ENCODE results near the gene SLX4IP.

The SLX4IP gene

GRCh38 chr20:10647471-10647870, 212.4 kb downstream of the SLX4IP start:
- H3K4me3 ChIP-seq (replicated peaks; ENCODE audit: low read depth, low read length), result no peak overlapping the region
- no peak for DNase-seq (ENCODE audit: extremely low read depth, low read depth)
- peak; percentile 59 for TF ChIP-seq CTCF (IDR thresholded peaks at IDR 0.05; ENCODE audit: low read depth, low read length, missing control alignments)

- no peak for DNase-seq (ENCODE audit: extremely low read depth, low read depth)
- TF ChIP-seq CTCF (IDR thresholded peaks at IDR 0.05; ENCODE audit: low read depth, low read length, missing control alignments), result no peak
- H3K4me3 ChIP-seq (replicated peaks; ENCODE audit: low read depth, low read length), result no peak overlapping the region
Observed at GRCh38 chr20:10647909-10648308, 212.8 kb downstream of the SLX4IP start.

GRCh38 chr20:10648651-10649050, 213.5 kb downstream of the SLX4IP start:
- TF ChIP-seq CTCF (IDR thresholded peaks at IDR 0.05; ENCODE audit: low read depth, low read length, missing control alignments), result no peak
- no peak overlapping the region for H3K4me3 ChIP-seq (replicated peaks; ENCODE audit: low read depth, low read length)
- no peak for DNase-seq (ENCODE audit: extremely low read depth, low read depth)

- H3K4me3 ChIP-seq (replicated peaks; ENCODE audit: low read depth, low read length), result no peak overlapping the region
- no peak for TF ChIP-seq CTCF (IDR thresholded peaks at IDR 0.05; ENCODE audit: low read depth, low read length, missing control alignments)
- DNase-seq (ENCODE audit: extremely low read depth, low read depth), result no peak
Observed at GRCh38 chr20:10649080-10649796, 214.1 kb downstream of the SLX4IP start.

GRCh38 chr20:10649797-10650160, 214.7 kb downstream of the SLX4IP start:
- no peak for TF ChIP-seq CTCF (IDR thresholded peaks at IDR 0.05; ENCODE audit: low read depth, low read length, missing control alignments)
- no peak for DNase-seq (ENCODE audit: extremely low read depth, low read depth)
- no peak overlapping the region for H3K4me3 ChIP-seq (replicated peaks; ENCODE audit: low read depth, low read length)

GRCh38 chr20:10651227-10651990, 216.3 kb downstream of the SLX4IP start:
- no peak for TF ChIP-seq CTCF (IDR thresholded peaks at IDR 0.05; ENCODE audit: low read depth, low read length, missing control alignments)
- H3K4me3 ChIP-seq (replicated peaks; ENCODE audit: low read depth, low read length), result no peak overlapping the region
- no peak for DNase-seq (ENCODE audit: extremely low read depth, low read depth)
